ENCODE data around the gene EXD3.
A peak's percentile ranks its signal among the peaks of the same experiment; 100 is the strongest.
"Not testable (repeated sequence)": the region's sequence is repeated elsewhere in the genome, so short reads cannot be mapped to it uniquely, and the experiment has no call there.

Gene EXD3

GRCh38 chr9:137422604-137423513, at the start of gene EXD3, which contains the start of gene NOXA1:
TSS of gene EXD3 (minus strand) at chr9:137423162. CDS start at chr9:137395357, 27,805 bp downstream.
TSS of gene NOXA1 (plus strand) at chr9:137423393. CDS start at chr9:137423530, 137 bp downstream.
- DNase-seq (ENCODE audit: low spot score): peak; percentile 92

GRCh38 chr9:137470785-137471184, 47.8 kb upstream of the EXD3 start:
- no peak for DNase-seq (ENCODE audit: low spot score)

GRCh38 chr9:137467896-137468295, 44.9 kb upstream of the EXD3 start:
- DNase-seq (ENCODE audit: low spot score): no peak

GRCh38 chr9:137467161-137467581, 44.2 kb upstream of the EXD3 start:
- DNase-seq (ENCODE audit: low spot score): no peak

DNA sequence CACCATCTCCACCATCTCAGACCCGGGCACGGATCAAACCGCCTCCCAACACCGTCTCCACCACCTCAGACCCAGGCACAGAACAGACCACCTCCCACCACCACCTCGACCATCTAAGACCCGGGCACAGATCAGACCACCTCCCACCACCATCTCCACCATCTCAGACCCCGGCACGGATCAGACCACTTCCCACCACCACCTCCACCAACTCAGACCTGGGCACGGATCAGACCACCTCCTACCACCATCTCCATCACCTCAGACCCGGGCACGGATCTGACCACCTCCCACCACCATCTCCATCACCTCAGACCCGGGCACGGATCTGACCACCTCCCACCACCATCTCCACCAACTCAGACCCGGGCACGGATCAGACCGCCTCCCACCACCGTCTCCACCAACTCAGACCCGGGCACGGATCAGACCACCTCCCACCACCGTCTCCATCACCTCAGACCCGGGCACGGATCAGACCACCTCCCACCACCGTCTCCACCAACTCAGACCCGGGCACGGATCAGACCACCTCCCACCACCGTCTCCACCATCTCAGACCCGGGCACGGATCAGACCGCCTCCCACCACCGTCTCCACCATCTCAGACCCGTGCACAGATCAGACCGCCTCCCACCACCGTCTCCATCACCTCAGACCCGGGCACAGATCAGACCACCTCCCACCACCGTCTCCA, 43.6 kb upstream of the EXD3 start:
- DNase-seq (ENCODE audit: low spot score): not testable (repeated sequence)

DNA sequence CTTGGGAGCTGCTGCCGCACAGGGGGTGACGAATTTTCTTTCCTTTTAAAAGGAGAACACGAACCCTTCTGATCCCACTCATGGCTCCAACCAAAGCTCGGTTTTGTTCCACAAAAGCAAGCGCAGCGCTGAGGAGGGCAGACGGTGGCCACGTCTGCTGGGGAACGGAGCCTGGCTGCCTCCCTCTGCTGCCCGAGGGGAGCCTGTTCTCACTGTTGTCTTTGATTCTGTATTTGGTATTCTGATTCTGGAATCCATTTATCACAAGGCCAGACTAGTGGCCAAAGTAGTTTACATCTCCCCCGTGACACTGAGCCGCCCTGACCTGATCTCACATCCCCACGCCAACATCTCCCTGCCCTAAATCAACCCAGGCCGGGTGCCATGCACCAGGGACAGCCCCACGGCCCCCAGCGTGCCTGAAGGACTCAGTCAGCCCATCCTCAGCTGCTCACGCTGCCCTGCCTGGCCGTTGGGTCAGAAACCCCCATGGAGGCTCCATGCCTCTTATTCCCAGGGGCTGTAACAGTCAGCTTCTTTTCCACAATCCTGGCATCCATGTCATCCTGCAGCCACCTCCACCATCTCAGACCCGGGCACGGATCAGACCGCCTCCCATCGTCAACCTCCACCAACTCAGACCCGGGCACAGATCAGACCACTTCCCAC, 42.9 kb upstream of the EXD3 start:
- DNase-seq (ENCODE audit: low spot score): no peak

GRCh38 chr9:137465000-137465719, 42.2 kb upstream of the EXD3 start:
- no peak for DNase-seq (ENCODE audit: low spot score)

- no peak for DNase-seq (ENCODE audit: low spot score)
Observed at GRCh38 chr9:137464291-137464999, 41.5 kb upstream of the EXD3 start.

GRCh38 chr9:137463931-137464290, 40.9 kb upstream of the EXD3 start:
- DNase-seq (ENCODE audit: low spot score): no peak

DNA sequence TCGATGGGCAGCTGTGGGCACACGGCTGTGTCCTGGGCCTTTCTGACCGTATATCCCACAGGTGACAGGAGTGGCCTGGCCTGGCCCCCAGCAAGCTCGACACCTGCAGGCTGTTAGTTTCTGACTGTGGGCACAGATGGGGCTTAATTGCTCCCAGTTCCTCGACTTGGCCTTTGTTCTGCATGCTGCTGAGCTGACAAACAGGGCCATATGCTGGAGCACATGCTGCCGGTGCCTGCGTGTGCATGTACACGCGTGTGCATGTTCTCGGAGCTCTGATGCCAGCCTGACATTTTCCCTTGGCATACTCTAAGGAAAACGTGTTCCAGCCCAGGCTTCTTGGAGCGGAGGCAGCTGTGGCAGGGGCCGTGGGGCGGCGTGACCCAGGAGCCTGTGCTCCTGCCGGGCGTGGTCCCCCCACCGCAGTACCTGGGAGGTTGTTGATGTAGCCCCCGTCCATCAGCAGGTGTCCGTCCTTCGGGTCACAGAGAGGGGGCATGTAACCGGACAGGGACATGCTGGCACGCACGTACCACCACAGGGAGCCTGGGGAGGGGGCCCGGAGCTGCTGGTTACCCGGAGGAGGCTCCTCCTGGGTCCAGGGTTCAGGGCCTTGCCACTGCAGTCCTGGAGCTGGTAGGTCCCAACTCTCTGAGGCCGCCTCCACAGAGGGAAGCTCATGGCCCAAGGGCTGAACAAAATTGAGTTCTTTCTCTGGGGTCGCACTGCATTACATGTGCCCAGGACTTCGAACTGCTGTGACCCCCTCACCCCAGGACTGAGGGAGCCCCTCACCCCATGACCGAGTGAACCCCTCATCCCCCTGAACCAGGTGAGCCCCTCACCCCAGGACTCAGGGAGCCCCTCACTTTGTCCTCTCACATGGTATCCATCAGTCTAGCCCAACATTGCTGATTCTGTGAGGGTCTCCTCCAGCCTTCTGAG, 40.3 kb upstream of the EXD3 start:
- no peak for DNase-seq (ENCODE audit: low spot score)

GRCh38 chr9:137462396-137462985, 39.5 kb upstream of the EXD3 start:
- DNase-seq (ENCODE audit: low spot score): no peak

DNA sequence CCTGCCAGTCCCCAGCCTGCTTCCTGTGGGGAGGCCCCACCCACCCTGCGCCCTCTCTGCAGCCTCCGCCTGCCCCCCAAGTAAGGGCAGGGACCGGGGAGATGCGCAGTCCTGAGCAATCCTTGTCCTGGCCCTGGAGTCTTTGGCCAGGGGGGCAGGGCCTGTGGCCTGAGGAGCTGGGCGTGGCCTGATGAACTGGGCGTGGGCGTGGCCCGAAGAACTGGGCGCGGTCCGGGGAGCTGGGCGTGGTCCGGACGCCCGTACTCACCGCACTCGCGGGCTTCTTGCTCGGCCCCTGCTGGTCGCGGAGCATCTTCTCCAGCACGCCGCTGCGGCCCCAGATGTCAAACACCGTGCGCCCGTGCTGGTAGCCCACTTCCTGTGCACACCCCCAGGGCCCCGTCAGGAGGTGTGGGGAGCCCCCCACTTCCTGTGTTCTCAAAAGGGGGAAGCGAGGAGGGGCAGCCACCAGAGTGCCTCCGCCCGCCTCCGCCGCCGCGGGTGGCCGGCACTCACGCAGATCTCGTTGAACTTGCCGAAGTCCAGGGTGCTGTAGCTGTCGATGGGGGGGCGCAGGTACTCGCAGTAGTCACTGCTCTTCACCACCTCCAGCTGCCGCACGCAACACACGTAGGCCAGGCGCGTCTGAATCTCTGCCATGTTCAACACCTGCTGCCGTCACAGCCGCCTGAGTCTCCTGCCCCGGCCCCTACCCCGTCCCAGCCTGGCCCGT, 38.9 kb upstream of the EXD3 start:
- peak; percentile 73 for DNase-seq (ENCODE audit: low spot score)

GRCh38 chr9:137461316-137461662, 38.3 kb upstream of the EXD3 start:
- no peak for DNase-seq (ENCODE audit: low spot score)

DNA sequence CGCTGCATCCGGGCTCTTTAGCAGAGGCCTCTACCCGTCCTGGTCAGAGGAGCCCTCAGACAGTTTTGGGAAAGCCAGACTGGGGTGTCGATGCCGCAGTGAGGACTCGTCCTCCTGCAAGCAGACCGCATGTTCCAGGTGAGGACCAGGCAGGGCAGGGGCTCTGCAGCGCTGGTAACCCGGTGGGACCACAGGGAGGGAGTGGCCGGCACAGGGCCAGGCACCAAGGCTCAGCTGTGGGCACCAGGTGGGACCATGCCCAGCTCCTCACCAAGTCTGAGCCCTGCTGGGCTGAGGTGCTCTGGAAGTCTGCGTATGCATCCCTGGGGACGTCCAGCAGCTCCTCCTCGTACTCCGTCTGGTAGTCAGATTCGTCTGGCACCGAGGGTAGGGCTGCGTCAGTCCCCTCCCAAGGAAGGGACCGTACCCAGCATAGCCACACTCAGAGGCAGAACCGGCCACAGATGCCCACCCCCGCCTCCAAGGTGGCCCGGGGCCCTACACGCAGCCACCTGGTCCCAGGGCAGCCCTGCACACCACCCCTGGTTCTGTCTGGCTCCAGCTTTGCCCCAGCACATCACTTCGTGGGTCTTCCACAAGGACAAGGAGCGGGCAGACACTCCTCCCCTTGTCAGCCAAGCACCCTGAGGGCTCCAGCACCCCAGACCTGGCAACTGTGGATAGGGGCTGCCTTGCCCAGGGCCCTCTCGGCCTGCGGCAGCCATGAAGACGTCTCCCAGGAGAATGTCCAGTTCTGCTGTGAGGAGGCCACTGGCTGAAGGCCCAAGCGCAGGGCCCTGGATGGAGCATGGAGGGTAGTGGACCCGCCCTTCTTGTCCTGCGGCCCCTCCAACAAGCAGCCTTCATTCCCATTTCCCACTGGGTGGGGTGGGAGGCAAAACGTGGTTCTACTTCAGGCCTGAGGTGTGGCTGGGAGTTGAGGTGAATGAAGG, 37.7 kb upstream of the EXD3 start:
- no peak for DNase-seq (ENCODE audit: low spot score)

DNA sequence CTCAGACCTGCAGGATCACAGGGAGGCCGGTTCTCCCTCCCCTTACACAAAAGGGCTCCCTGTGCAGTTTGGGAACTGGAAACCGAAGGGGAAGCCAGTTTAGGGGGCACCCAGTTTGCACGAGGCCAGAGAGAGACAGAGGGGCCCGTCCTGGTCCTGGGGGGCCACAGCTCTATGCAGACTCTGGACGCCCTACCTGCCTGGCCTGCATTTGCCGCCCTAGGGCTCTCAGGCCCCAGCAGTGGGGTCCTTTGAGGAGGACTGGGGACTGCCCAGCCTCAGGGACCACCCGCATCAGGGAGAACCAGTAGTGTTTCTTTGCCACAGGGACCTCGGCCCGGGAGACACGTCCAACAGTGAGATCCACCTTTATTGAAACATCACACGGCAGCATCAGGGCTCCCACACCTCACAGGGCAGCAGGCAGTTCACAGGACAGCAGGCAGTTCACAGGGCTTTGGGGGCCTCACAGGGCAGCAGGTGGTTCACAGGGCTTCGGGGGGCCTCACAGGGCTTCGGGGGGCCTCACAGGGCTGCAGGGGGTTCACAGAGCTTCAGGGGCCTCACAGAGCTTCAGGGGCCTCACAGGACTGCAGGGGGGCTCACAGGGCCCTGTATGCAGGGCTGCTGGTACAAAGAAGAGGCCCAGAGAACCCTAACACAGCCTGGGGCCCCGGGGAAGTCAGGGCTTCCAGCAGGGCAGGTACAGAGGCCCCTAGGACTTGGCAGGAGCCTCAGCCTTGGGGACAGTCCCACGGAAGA, 36.8 kb upstream of the EXD3 start:
- DNase-seq (ENCODE audit: low spot score): no peak

DNA sequence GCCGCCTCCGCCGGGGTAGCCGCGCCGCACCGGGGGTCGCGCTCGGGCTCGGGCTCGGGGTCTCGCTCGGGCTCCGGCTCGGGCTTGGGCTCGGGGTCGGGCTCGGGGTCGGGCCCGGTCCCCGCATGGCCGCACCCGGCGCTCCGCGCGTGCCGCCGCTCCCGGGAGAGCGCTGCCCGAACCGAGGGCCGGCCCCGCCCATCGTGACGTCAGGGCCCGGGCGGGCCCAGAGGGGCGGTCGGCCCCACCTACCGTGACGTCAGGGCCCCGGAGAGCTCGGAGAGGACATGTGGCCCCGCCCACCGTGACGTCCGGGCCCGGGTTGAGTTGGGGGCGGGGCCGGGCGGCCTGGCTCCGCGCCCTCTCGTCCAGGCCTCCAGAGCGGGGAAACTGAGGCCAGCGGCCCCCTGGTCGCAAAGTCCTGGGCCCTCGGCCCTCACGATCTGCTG, 36.2 kb upstream of the EXD3 start, which contains the start of gene NSMF:
TSS of gene NSMF (minus strand) at position 183 of the 449 bp plus-strand sequence. CDS start 232 bp downstream, outside the sequence.
- peak; percentile 92 for DNase-seq (ENCODE audit: low spot score)
